DMS 273 (cell line): ENCODE data around the gene ETV2.
"Not testable (repeated sequence)": the region's sequence is repeated elsewhere in the genome, so short reads cannot be mapped to it uniquely, and the experiment has no call there.

Experiments used
- DNase-seq: peaks from one replicate; lab custom pipeline; 2025; ENCODE audit not compliant: unreplicated experiment; lab: John Stamatoyannopoulos, UW

The ETV2 gene

GRCh38 chr19:35641515-35642151, at the start of gene ETV2:
ETV2 (plus strand) TSS chr19:35641745; CDS start chr19:35642461, 716 bp downstream.
- DNase-seq = no peak

GRCh38 chr19:35592226-35592625, 49.3 kb upstream of the ETV2 start:
- peak; percentile 53 for DNase-seq

GRCh38 chr19:35595026-35595425, 46.5 kb upstream of the ETV2 start:
- DNase-seq = not testable (repeated sequence)

GRCh38 chr19:35595928-35596327, 45.6 kb upstream of the ETV2 start:
- no peak for DNase-seq

- DNase-seq = peak; percentile 33
Observed at GRCh38 chr19:35596366-35596999, 45.1 kb upstream of the ETV2 start.

- no peak for DNase-seq
Observed at GRCh38 chr19:35601971-35602370, 39.6 kb upstream of the ETV2 start.

GRCh38 chr19:35604436-35604835, 37.1 kb upstream of the ETV2 start:
- DNase-seq = not testable (repeated sequence)

- not testable (repeated sequence) for DNase-seq
Observed at GRCh38 chr19:35607170-35607569, 34.4 kb upstream of the ETV2 start.

GRCh38 chr19:35607661-35608060, 33.9 kb upstream of the ETV2 start:
- no peak for DNase-seq

- peak; percentile 12 for DNase-seq
Observed at GRCh38 chr19:35608251-35608650, 33.3 kb upstream of the ETV2 start.

- DNase-seq = no peak
Observed at GRCh38 chr19:35609851-35610353, 31.6 kb upstream of the ETV2 start.

- DNase-seq = no peak
Observed at GRCh38 chr19:35612224-35612558, 29.4 kb upstream of the ETV2 start.

GRCh38 chr19:35612559-35613321, 28.8 kb upstream of the ETV2 start, which contains the start of gene HAUS5:
HAUS5 (plus strand) TSS chr19:35612735; CDS start chr19:35612795, 60 bp downstream.
- DNase-seq = peak; percentile 97

- DNase-seq = no peak
Observed at GRCh38 chr19:35613574-35613973, 28.0 kb upstream of the ETV2 start.

GRCh38 chr19:35615036-35615435, 26.5 kb upstream of the ETV2 start:
- no peak for DNase-seq

GRCh38 chr19:35618857-35619256, 22.7 kb upstream of the ETV2 start:
- DNase-seq = peak; percentile 36

- DNase-seq = no peak
Observed at GRCh38 chr19:35619290-35619923, 22.1 kb upstream of the ETV2 start.

- no peak for DNase-seq
Observed at GRCh38 chr19:35620001-35620400, 21.5 kb upstream of the ETV2 start.

GRCh38 chr19:35621708-35622107, 19.8 kb upstream of the ETV2 start:
- DNase-seq = no peak

- no peak for DNase-seq
Observed at GRCh38 chr19:35622750-35623149, 18.8 kb upstream of the ETV2 start.

GRCh38 chr19:35623327-35624010, 18.1 kb upstream of the ETV2 start:
- no peak for DNase-seq
